Stimulated activated CD4-positive, alpha-beta T cell treated with anti-CD3 and anti-CD28 coated beads, Interleukin-15, amount 100 ng/mL, for 48 hours (primary cell): ENCODE measurements around the gene MRPL9.

Source experiments
- DNase-seq, 2 donors: peaks; one replicate each; pipeline ENCODE4 v3.0.0-alpha.2; 2020; ENCODE audit warnings: low read depth in 2 of 2

Gene MRPL9

GRCh38 chr1:151733126-151733525, 30.2 kb downstream of the MRPL9 start:
- no peak for DNase-seq

- no peak for DNase-seq
Measured at GRCh38 chr1:151729966-151730291, 33.4 kb downstream of the MRPL9 start.

- DNase-seq = no peak
Measured at GRCh38 chr1:151729157-151729965, 33.9 kb downstream of the MRPL9 start.

GRCh38 chr1:151728151-151729054, 34.9 kb downstream of the MRPL9 start:
- DNase-seq = no peak

- DNase-seq = no peak
Measured at GRCh38 chr1:151723726-151724370, 39.4 kb downstream of the MRPL9 start.

GRCh38 chr1:151721788-151722510, 41.3 kb downstream of the MRPL9 start:
- no peak for DNase-seq

GRCh38 chr1:151720974-151721787, 42.1 kb downstream of the MRPL9 start, which contains the start of gene RIIAD1:
Gene RIIAD1 (plus strand): TSS chr1:151721522. CDS start chr1:151721537, 15 bp downstream.
- DNase-seq = no peak

- no peak for DNase-seq
Measured at GRCh38 chr1:151720554-151720953, 42.7 kb downstream of the MRPL9 start.

GRCh38 chr1:151720125-151720524, 43.2 kb downstream of the MRPL9 start:
- DNase-seq = no peak

GRCh38 chr1:151718666-151719065, 44.6 kb downstream of the MRPL9 start:
- DNase-seq = no peak

GRCh38 chr1:151718011-151718431, 45.3 kb downstream of the MRPL9 start:
- DNase-seq = no peak

GRCh38 chr1:151716771-151717631, 46.3 kb downstream of the MRPL9 start, which contains the start of gene CELF3:
Gene CELF3 (minus strand): TSS chr1:151716803. CDS start chr1:151716020, 783 bp downstream.
- no peak for DNase-seq

- DNase-seq = no peak
Measured at GRCh38 chr1:151716405-151716762, 46.9 kb downstream of the MRPL9 start.

GRCh38 chr1:151715726-151716404, 47.4 kb downstream of the MRPL9 start:
- no peak for DNase-seq

- DNase-seq = no peak
Measured at GRCh38 chr1:151714820-151715725, 48.2 kb downstream of the MRPL9 start.

- DNase-seq = no peak
Measured at GRCh38 chr1:151713874-151714273, 49.4 kb downstream of the MRPL9 start.

GRCh38 chr1:151713044-151713443, 50.3 kb downstream of the MRPL9 start:
- DNase-seq = no peak

GRCh38 chr1:151711951-151712350, 51.3 kb downstream of the MRPL9 start:
- DNase-seq = no peak
